HepG2 (cell line): ENCODE measurements around the gene FAM111B. TPM values are rescaled to one million over a fixed set of nuclear protein-coding genes. Genes with fewer than 3 reads are reported as not detected.
A peak's percentile ranks its signal among the peaks of the same experiment; 100 is the strongest.

Experiments used
- BORCS8-MEF2B ChIP-seq: sonication (generic); formaldehyde crosslinking; IDR thresholded peaks from 2 replicates; pipeline ENCODE4 v1.8.0; 2022; ENCODE audit warnings: mild to moderate bottlenecking, missing genetic modification reagents
- CBX5 ChIP-seq: sonication (generic); formaldehyde crosslinking; IDR thresholded peaks from 2 replicates; pipeline ENCODE4 v1.4.0; 2020; ENCODE audit warnings: missing genetic modification reagents, borderline replicate concordance
- DMAP1 ChIP-seq: IDR thresholded peaks from 2 replicates; pipeline ENCODE4 v1.6.1; 2016
- ELF3 ChIP-seq: IDR thresholded peaks from 2 replicates; pipeline ENCODE4 v1.6.1; 2016; ENCODE audit warnings: missing genetic modification reagents, missing compliant biosample characterization
- FOXA3 ChIP-seq: IDR thresholded peaks from 2 replicates; pipeline ENCODE4 v1.6.1; 2016; ENCODE audit warnings: missing genetic modification reagents, missing compliant biosample characterization
- FOXK2 ChIP-seq: fragments of 450-650 bp; IDR thresholded peaks from 2 replicates; pipeline ENCODE4 v1.6.1; 2016
- FOXM1 ChIP-seq: sonication (generic); formaldehyde crosslinking; IDR thresholded peaks from 2 replicates; pipeline ENCODE4 v1.5.0; 2020; ENCODE audit warnings: missing genetic modification reagents
- HMGA1 ChIP-seq: sonication (generic); formaldehyde crosslinking; conservative IDR thresholded peaks from 2 replicates; pipeline ENCODE4 v1.4.0; 2020; ENCODE audit warnings: missing genetic modification reagents
- IRF2 ChIP-seq: IDR thresholded peaks from 2 replicates; pipeline ENCODE4 v1.6.1; 2018; ENCODE audit warnings: missing genetic modification reagents, missing compliant biosample characterization
- MLX ChIP-seq: IDR thresholded peaks from 2 replicates; pipeline ENCODE4 v1.6.1; 2016
- RAD21 ChIP-seq: fragments of 450-650 bp; formaldehyde crosslinking; IDR thresholded peaks from 2 replicates; pipeline ENCODE4 v1.5.0; 2020; ENCODE audit warnings: mild to moderate bottlenecking
- RORA ChIP-seq: sonication (generic); formaldehyde crosslinking; IDR thresholded peaks from 2 replicates; pipeline ENCODE4 v1.5.0; 2020; ENCODE audit warnings: mild to moderate bottlenecking, missing genetic modification reagents, moderate library complexity
- SAP130 ChIP-seq: IDR thresholded peaks from 2 replicates; pipeline ENCODE4 v1.6.1; 2016; ENCODE audit warnings: low read depth
- SMC3 ChIP-seq: IDR thresholded peaks from 2 replicates; pipeline ENCODE4 v1.6.1; 2011; ENCODE audit warnings: low read length, improper control_type of control experiment
- STAG1 ChIP-seq: sonication (generic); formaldehyde crosslinking; IDR thresholded peaks from 2 replicates; pipeline ENCODE4 v1.4.0; 2020; ENCODE audit warnings: missing genetic modification reagents
- TARDBP ChIP-seq: sonication (generic); formaldehyde crosslinking; IDR thresholded peaks from 2 replicates; pipeline ENCODE4 v1.8.0; 2022; ENCODE audit warnings: mild to moderate bottlenecking, missing genetic modification reagents
- ZNF335 ChIP-seq: sonication (generic); formaldehyde crosslinking; IDR thresholded peaks from 2 replicates; pipeline ENCODE4 v1.4.0; 2020; ENCODE audit warnings: missing genetic modification reagents
- ZNF354B ChIP-seq: sonication (generic); formaldehyde crosslinking; IDR thresholded peaks from 2 replicates; pipeline ENCODE4 v1.8.0; 2022; ENCODE audit warnings: mild to moderate bottlenecking, missing genetic modification reagents
- ZNF549 ChIP-seq: sonication (generic); formaldehyde crosslinking; IDR thresholded peaks from 2 replicates; pipeline ENCODE4 v1.5.0; 2020; ENCODE audit warnings: missing genetic modification reagents
- ZNF556 ChIP-seq: sonication (generic); formaldehyde crosslinking; IDR thresholded peaks from 2 replicates; pipeline ENCODE4 v1.4.0; 2020; ENCODE audit warnings: mild to moderate bottlenecking, missing genetic modification reagents, borderline replicate concordance
- ZNF557 ChIP-seq: sonication (generic); formaldehyde crosslinking; IDR thresholded peaks from 2 replicates; pipeline ENCODE4 v1.4.0; 2020; ENCODE audit warnings: missing genetic modification reagents
- ZNF609 ChIP-seq: sonication (generic); formaldehyde crosslinking; IDR thresholded peaks from 2 replicates; pipeline ENCODE4 v1.4.0; 2020; ENCODE audit warnings: mild to moderate bottlenecking, missing genetic modification reagents, borderline replicate concordance
- polyA plus RNA-seq, 8 experiments: library from polyadenylated mRNA; depleted of rRNA in 3 of 8; stranded (reverse) in 7 of 8; unstranded in 1 of 8; fragments of >200 nt; fragmentation: Illumina TruSeq in 4 of 8; extraction: Trizol in 4 of 8; gene quantifications; 2 replicates each; pipeline versions ENCODE4 v1.2.1 to v1.2.3, GENCODE V29; 2011 to 2016; ENCODE audit warnings: low read depth in 4 of 8, missing spikeins in 1 of 8, mixed read lengths in 1 of 8; ENCODE audit not compliant: insufficient read depth in 1 of 8
- total RNA-seq, 5 experiments: library from RNA; depleted of rRNA; stranded (reverse); fragments of >200 nt; fragmentation: Illumina TruSeq; extraction: Trizol; gene quantifications; 2 replicates each; pipeline ENCODE4 v1.2.3, GENCODE V29; 2016; ENCODE audit warnings: low read depth in 1 of 5
- TF ChIP-seq, protein P1 (sequence below): sonication (generic); formaldehyde crosslinking; IDR thresholded peaks from 2 replicates; pipeline ENCODE4 v1.4.0; 2020; ENCODE audit warnings: low read depth, mild to moderate bottlenecking, missing genetic modification reagents

The FAM111B gene
- total and polyA plus RNA-seq, 2 of the 13 experiments (the other 11 are each of a cell fraction or from before 2014, with no cell fraction given), result 1.6 to 28.2 TPM

GRCh38 chr11:59135648-59136461, 28.8 kb downstream of the FAM111B start (continued):
- TF ChIP-seq BORCS8-MEF2B (CRISPR knock-in tag) (peak; percentile 60; the same call in 1 of the 2 replicates), MLX (no peak), STAG1 (CRISPR knock-in tag) (peak; percentile 93), CBX5 (CRISPR knock-in tag) (peak; percentile 59; the same call in 1 of the 2 replicates), FOXA3 (CRISPR knock-in tag) (0 out of 2 replicates have a peak, but pooled peaks have one; percentile 14), FOXM1 (CRISPR knock-in tag) (no peak), ELF3 (0 out of 2 replicates have a peak, but pooled peaks have one; percentile 33), ZNF557 (CRISPR knock-in tag) (no peak), ZNF549 (no peak), ZNF335 (CRISPR knock-in tag) (no peak), RORA (CRISPR knock-in tag) (no peak), ZNF556 (0 out of 2 replicates have a peak, but pooled peaks have one; percentile 57), HMGA1 (CRISPR knock-in tag) (no peak), SMC3 (peak; percentile 46; the same call in 1 of the 2 replicates), FOXK2 (0 out of 2 replicates have a peak, but pooled peaks have one; percentile 14), SAP130 (CRISPR knock-in tag) (0 out of 2 replicates have a peak, but pooled peaks have one; percentile 24), ZNF354B (CRISPR knock-in tag) (0 out of 2 replicates have a peak, but pooled peaks have one; percentile 26), IRF2 (CRISPR knock-in tag) (peak; percentile 69), ZNF609 (CRISPR knock-in tag) (no peak), RAD21 (CRISPR knock-in tag) (peak; percentile 93), DMAP1 (CRISPR knock-in tag) (0 out of 2 replicates have a peak, but pooled peaks have one; percentile 43), TARDBP (CRISPR knock-in tag) (peak; percentile 45)
- TF ChIP-seq, protein P1, sequence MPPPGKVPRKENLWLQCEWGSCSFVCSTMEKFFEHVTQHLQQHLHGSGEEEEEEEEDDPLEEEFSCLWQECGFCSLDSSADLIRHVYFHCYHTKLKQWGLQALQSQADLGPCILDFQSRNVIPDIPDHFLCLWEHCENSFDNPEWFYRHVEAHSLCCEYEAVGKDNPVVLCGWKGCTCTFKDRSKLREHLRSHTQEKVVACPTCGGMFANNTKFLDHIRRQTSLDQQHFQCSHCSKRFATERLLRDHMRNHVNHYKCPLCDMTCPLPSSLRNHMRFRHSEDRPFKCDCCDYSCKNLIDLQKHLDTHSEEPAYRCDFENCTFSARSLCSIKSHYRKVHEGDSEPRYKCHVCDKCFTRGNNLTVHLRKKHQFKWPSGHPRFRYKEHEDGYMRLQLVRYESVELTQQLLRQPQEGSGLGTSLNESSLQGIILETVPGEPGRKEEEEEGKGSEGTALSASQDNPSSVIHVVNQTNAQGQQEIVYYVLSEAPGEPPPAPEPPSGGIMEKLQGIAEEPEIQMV, result 0 out of 2 replicates have a peak, but pooled peaks have one; percentile 21
